Adrenal gland (tissue), 5 donors: ENCODE results near the gene HPSE2.
"Not testable (repeated sequence)": the region's sequence is repeated elsewhere in the genome, so short reads cannot be mapped to it uniquely, and the experiment has no call there.

ENCODE experiments used
- CTCF ChIP-seq, 6 experiments: fragments of 450-650 bp in 4 of 6; fragments of 200-600 bp in 2 of 6; sonication (generic) in 1 of 6; IDR thresholded peaks; 1 replicate in 5 of 6; 2 replicates in 1 of 6; pipeline versions ENCODE4 v1.5.1 to v1.8.0; 2016 to 2021; ENCODE audit warnings: antibody characterized with exemption in 6 of 6, mild to moderate bottlenecking in 2 of 6, moderate library complexity in 1 of 6
- POLR2A ChIP-seq, 2 donors: fragments of 450-650 bp; IDR thresholded peaks; one replicate each; pipeline ENCODE4 v1.6.1; 2017; ENCODE audit warnings: antibody characterized with exemption in 2 of 2, mild to moderate bottlenecking in 2 of 2, moderate library complexity in 1 of 2
- donor health status: DM: no; HTN: no; CAD: no.

GRCh38 chr10:98983751-98984150 lies 251.9 kb downstream of the HPSE2 start:
- TF ChIP-seq POLR2A, CTCF (IDR thresholded peaks at IDR 0.05): not testable (repeated sequence)
